Kidney (tissue), 14 donors: ENCODE data around the gene GPC5. TPM values are rescaled to one million over a fixed set of nuclear protein-coding genes. Genes with fewer than 3 reads are reported as not detected.

ENCODE experiments used
- DNase-seq, 5 donors: peaks; one replicate each; pipeline ENCODE4 v3.0.0-alpha.2; 2013 to 2020
- FAIRE-seq: peaks from 2 replicates; lab custom pipeline; 2012; peaks lifted over from hg19 to GRCh38; lab: Jason Lieb, UNC
- H3K27ac ChIP-seq, 2 donors: one replicate each; pipeline ENCODE4 v1.7.0; 2013; ENCODE audit warnings: low read depth in 2 of 2, low read length in 2 of 2, inconsistent platforms in 1 of 2
- H3K27me3 ChIP-seq: one replicate; pipeline ENCODE4 v1.7.1; 2013; ENCODE audit warnings: low read length, inconsistent platforms; ENCODE audit not compliant: control insufficient read depth, insufficient read depth
- H3K36me3 ChIP-seq, 3 donors: one replicate each; pipeline versions ENCODE4 v1.7.0 to v1.7.1; 2013; ENCODE audit warnings: low read length in 3 of 3, control low read depth in 1 of 3, inconsistent platforms in 1 of 3; ENCODE audit not compliant: insufficient read depth in 3 of 3, control insufficient read depth in 2 of 3
- H3K4me1 ChIP-seq, 3 donors: one replicate each; pipeline versions ENCODE4 v1.7.0 to v1.7.1; 2013; ENCODE audit warnings: low read length in 3 of 3, inconsistent platforms in 1 of 3, low read depth in 1 of 3; ENCODE audit not compliant: control insufficient read depth in 2 of 3, insufficient read depth in 2 of 3
- H3K4me3 ChIP-seq, 3 donors: one replicate each; pipeline versions ENCODE4 v1.7.0 to v1.8.1; 2013; ENCODE audit warnings: low read length in 3 of 3, control low read depth in 1 of 3, inconsistent platforms in 1 of 3
- H3K9ac ChIP-seq, 3 donors: one replicate each; pipeline versions ENCODE4 v1.7.0 to v1.7.1; 2013; ENCODE audit warnings: low read length in 3 of 3, control low read depth in 1 of 3, inconsistent platforms in 1 of 3
- H3K9me3 ChIP-seq, 3 donors: one replicate each; pipeline versions ENCODE4 v1.7.0 to v1.7.1; 2013; ENCODE audit warnings: low read length in 3 of 3, control low read depth in 1 of 3, inconsistent platforms in 1 of 3; ENCODE audit not compliant: control insufficient read depth in 2 of 3, insufficient read depth in 1 of 3
- CTCF ChIP-seq: IDR thresholded peaks from 3 replicates; pipeline ENCODE4 v1.5.1; 2012; ENCODE audit warnings: mild to moderate bottlenecking, moderate library complexity, borderline replicate concordance; ENCODE audit not compliant: insufficient read depth; ENCODE audit errors: extremely low read depth
- intact Hi-C: fragments of 100-400 bp; cut with DNase I; formaldehyde crosslinking; loops from one replicate; pipeline ENCODE4 v1.11.1; 2022
- polyA plus RNA-seq: library from polyadenylated mRNA; stranded (reverse); fragments of 350-450 nt; fragmentation: Illumina TruSeq; extraction: RNeasy Lipid Tissue Mini Kit (QIAGEN cat#74804); gene quantifications from one replicate; pipeline ENCODE4 v1.2.3, GENCODE V29; 2014; ENCODE audit warnings: low read depth, low replicate concordance; ENCODE audit not compliant: insufficient read depth
- total RNA-seq: library from RNA; stranded (reverse); fragmentation: NEBNext Ultra II Directional; extraction: Animal tissue kit (Norgen Biotek cat#: 25700); gene quantifications from one replicate; pipeline ENCODE4 v1.2.1, GENCODE V29; 2021
- donor health status: control.
- donor health status: control.
- donor health status: control.
- donor health status: control.
- donor health status: control.
- donor health status: DM: yes; HTN: yes; CAD: no.
- donor health status: Normal renal cell carcinoma (clear cell type).

Gene GPC5
- total and polyA plus RNA-seq, 2 donors from 2014 or later: 0.47 to 6.8 TPM

- intact Hi-C loops: no loop called here
- Histone ChIP-seq H3K9me3 (no peaks in the 10 kb centered on the region), H3K9ac (no peak overlapping the region), H3K4me3 (no peak overlapping the region), H3K27me3 (no peaks in the 10 kb centered on the region), H3K4me1 (no peaks in the 10 kb centered on the region), H3K36me3 (no peaks in the 10 kb centered on the region), H3K27ac (no peak overlapping the region)
- FAIRE-seq (no peak), DNase-seq (no peak)
- no peak for TF ChIP-seq CTCF
Observed at GRCh38 chr13:91659256-91660075, 261.0 kb downstream of the GPC5 start.

- no peaks in the 10 kb centered on the region for H3K36me3 ChIP-seq
- intact Hi-C loops: no loop called here
- H3K9ac ChIP-seq: no peak overlapping the region
- no peak for DNase-seq
- no peaks in the 10 kb centered on the region for H3K4me1 ChIP-seq
- no peak for FAIRE-seq
- H3K9me3 ChIP-seq: no peaks in the 10 kb centered on the region
- no peak for TF ChIP-seq CTCF
- H3K27me3 ChIP-seq: no peaks in the 10 kb centered on the region
- no peak overlapping the region for H3K4me3 ChIP-seq
- no peak overlapping the region for H3K27ac ChIP-seq
Observed at GRCh38 chr13:91660076-91660415, 261.6 kb downstream of the GPC5 start.

GRCh38 chr13:91661692-91662490 lies 263.5 kb downstream of the GPC5 start:
- Histone ChIP-seq H3K27ac (no peak overlapping the region), H3K4me3 (no peak overlapping the region), H3K27me3 (no peaks in the 10 kb centered on the region), H3K9ac (no peak overlapping the region), H3K9me3 (no peaks in the 10 kb centered on the region), H3K36me3 (no peaks in the 10 kb centered on the region), H3K4me1 (no peaks in the 10 kb centered on the region)
- DNase-seq (no peak), FAIRE-seq (no peak)
- no peak for TF ChIP-seq CTCF
- intact Hi-C loops: no loop called here
